Hematopoietic multipotent progenitor cell treated with erythropoietin and hydrocortisone succinate and interleukin-3 and kit ligand, for 15 days (in vitro differentiated cells): ENCODE results near the gene PUSL1.

Experiments used
- DNase-seq: peaks from one replicate; pipeline ENCODE4 v3.0.0-alpha.2; 2015; ENCODE audit warnings: low spot score

PUSL1 gene

DNA sequence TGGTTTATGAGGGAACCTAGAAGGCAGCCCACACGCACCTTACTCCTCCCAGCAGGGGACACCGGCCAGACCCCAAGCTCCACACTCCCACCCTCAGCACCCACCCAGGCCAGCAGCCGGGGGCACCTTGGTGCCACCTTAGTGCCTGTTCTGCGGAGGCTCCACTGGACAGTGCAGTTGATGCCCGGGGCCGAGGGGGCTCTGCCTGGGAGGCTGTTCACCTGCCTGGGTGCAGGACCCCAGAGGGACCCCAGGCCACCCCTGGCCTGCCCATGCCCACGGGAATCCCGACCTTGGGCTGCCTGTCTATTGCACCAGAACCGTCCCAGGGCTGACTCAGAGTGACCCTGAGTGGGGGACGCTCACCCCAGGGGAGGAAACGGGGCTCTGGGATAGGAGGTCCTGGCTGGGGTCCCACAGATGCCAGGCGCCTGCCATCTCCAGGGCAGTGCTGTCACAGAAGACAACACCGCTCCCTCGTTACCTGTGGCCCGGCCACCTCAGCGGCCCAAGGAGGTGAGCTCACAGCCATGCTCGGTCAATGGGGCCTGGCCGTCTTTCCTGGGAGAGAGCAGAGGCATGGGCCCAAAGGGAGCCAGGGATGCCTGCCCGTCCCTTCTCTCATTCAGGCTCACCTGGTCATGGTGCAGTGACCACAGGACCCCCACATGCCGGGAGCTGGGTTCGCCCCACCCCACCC, 27.5 kb upstream of the PUSL1 start:
- no peak for DNase-seq

- no peak for DNase-seq
Observed at GRCh38 chr1:1281533-1282321, 26.7 kb upstream of the PUSL1 start.

DNA sequence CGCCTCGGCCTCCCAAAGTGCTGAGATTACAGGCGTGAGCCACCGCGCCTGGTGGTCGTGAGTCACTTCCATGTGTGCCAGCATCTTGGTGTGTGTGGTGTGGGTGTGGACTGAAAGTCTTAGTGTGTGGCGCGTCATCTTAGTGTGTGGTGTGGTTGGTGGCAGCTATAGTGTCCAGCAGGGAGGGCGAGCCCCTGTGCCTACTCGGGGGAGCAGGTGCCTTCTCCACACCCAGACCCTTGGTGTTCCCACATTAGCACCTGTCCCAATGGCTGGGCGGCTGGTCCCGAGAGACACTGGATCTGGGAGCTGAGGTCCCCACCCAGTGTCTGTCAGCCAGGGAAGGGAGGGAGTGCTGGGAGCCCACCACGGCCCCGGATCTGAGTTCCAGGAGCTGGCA, 25.4 kb upstream of the PUSL1 start:
- DNase-seq, result no peak

DNA sequence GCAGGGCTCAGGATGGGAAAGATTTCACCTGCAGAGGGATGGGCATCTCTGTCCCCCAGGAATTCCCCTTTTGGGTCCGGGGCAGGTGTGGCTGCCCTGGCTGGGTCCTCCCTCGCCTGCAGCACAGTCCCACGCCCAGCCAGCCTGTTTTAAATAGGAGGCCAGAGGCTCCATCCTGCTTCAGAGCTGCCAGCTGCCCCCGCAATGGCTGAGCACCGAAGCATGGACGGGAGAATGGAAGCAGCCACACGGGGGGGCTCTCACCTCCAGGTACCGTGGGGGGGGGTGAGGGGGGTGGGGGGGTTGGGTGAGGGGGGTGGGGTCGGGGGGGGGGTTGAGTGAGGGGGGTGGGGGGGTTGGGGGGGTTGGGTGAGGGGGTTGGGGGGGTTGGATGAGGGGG, 24.6 kb upstream of the PUSL1 start:
- no peak for DNase-seq

GRCh38 chr1:1284221-1285101, 23.9 kb upstream of the PUSL1 start:
- no peak for DNase-seq

DNA sequence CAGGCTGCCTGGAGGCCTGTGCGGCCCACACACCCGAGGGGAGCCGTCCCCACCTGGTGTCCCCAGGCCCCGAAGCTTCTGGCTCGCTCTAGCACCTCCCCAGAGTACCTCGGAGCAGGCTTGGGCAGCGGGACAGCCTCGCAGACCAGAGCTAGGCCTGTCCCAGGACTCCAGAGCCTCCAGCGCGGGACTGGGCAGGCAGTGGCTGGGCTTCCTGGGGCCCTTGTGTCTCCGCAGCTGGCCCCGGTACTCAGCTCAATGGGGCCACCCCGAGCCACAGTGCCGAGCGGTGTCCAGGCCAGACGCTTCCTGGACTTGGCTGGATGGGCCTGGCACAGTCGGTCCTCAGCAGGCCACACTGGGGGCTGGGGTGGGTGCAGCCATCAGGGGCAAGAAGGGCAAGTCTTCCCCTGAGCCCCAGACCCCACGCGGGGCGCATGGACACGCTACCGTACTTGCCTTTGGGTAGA, 23.3 kb upstream of the PUSL1 start:
- no peak for DNase-seq

DNA sequence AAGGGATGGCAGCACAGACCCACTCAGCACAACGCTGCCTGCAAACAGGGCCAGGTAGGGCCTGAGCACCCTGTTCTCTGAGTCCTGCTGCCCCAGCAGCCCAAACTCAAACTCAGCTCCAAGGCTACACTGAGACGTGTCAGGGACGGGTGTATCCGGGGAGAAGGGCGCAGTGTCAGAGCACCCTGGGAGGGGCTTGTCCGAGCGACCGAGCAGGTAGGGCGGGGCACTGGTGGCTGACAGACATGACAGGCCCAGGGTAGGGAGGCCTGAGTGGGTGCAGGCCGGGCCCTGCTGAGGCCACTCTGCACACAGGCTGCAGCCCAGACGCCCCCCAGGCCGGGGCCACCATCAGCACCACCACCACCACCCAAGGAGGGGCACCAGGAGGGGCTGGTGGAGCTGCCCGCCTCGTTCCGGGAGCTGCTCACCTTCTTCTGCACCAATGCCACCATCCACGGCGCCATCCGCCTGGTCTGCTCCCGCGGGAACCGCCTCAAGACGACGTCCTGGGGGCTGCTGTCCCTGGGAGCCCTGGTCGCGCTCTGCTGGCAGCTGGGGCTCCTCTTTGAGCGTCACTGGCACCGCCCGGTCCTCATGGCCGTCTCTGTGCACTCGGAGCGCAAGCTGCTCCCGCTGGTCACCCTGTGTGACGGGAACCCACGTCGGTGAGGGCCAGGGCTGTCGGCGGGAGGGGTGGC, 22.6 kb upstream of the PUSL1 start:
- no peak for DNase-seq

- no peak for DNase-seq
Observed at GRCh38 chr1:1286313-1287261, 21.8 kb upstream of the PUSL1 start.

- DNase-seq, result no peak
Observed at GRCh38 chr1:1287288-1288110, 20.9 kb upstream of the PUSL1 start.

GRCh38 chr1:1290238-1290731, 18.1 kb upstream of the PUSL1 start:
- DNase-seq, result peak; percentile 49

DNA sequence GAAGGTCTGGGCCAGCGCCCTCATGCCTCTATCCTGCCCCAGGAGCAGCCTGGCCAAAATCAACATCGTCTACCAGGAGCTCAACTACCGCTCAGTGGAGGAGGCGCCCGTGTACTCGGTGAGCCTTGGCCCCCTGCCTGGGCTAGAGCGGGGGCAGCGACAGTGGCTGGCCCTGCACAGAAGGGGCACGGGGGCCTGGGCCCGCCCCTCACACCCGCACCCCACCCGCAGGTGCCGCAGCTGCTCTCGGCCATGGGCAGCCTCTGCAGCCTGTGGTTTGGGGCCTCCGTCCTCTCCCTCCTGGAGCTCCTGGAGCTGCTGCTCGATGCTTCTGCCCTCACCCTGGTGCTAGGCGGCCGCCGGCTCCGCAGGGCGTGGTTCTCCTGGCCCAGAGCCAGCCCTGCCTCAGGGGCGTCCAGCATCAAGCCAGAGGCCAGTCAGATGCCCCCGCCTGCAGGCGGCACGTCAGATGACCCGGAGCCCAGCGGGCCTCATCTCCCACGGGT, 17.3 kb upstream of the PUSL1 start:
- DNase-seq, result no peak

DNA sequence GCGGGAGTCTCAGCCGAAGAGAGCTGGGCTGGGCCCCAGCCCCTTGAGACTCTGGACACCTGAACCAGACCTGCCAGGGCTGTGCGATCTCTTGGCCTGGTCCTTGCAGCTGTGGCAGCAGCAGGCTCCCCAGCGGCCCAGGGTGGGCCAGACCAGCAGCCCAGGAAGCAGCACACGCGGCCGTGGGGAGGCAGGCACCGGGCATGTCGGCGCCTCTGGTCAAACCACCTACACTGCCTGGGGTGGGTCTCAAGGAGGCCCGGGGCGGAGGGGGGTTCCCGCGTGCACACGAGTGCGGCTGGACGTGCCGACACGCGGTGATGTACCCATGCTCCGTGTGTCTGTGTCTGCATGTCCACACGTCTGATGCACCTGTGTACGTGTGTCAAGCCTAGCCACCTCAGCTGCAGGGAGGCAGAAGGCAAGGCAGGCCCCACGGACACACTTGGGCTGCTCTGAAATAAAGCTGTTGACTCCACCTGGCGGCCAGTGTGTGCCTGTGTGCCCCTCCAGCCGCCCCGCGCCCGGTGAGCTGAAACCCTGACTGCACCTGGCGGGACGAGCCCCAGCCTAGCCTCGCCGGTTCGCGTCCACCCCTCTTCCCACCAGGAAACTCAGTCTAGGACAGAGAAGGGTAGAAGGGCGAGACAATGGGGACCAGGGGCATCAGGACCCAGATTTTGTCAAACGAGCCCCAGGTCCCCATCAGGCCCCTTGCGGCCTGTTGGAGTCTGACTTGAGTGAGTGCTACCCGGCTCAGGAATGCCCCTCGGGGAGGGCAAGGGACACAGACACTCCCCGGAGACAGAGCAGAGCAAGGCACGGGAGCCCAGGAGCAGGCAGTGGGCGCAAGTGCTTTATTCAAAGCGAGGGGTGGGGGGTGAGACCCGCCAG, 16.6 kb upstream of the PUSL1 start:
- peak; percentile 56 for DNase-seq

DNA sequence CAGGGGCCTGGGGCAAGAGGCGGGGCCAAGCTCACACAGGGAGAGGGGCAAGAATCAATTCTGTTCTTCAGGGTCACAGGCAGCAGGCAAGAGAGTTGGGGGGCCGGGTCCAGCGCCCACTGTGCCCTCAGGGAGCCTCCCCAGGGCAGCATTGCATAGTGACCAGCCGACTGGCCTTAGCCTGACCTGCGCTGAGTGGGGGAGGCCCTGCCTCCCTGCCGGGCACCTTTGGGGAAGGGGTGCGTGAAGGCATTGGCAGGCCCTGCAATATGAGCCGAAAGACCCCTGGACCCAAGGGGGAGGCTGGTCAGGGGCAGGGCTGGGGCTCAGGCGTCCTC, 16.0 kb upstream of the PUSL1 start:
- DNase-seq, result no peak

GRCh38 chr1:1292851-1293250, 15.5 kb upstream of the PUSL1 start:
- DNase-seq, result no peak

DNA sequence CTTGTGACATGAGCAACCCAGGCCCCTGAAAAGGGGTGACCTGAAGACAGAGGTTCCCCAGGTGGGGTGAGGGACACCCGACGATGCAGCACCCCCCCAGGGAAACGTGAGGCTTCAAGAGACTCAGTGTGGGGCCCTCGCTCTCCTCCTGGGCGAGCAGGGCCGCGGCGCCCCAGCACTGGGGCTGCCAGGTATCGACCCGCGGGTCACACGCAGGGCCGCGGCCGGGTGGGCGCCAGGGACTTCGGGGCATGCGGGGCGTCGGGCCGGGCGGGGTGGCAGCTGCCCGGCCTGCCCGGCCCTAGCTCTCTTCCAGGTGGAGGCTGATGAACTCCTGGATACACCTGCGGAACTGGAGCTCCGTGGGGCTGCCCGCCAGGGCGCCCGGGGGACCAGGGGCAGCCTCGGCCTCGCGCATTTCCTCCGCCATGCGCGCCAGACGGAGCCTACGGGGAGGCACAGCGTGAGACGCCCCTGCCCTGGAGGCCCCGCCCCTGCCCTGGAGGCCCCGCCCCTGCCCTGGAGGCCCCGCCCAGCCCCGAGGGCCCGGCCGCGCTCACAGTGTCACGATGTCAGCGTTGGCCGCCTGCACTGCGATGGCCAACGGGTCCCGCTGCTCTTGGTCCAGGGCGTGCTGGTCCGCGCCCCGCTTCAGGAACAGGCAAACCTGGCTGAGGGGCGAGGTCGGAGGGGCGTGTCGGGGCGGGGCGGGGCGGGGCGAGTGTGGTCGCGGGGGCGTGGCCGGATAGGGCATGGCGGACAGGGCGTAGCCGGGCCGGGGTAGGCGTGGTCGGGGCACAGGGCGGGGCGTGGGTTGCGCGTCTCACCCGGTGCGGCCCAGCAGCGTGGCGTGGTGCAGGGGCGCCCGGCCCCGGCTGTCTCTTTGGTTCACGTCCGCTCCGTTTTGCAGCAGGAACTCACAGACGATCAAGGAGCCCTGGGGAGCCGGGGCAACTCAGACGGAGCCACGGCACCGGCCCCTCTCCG, 14.8 kb upstream of the PUSL1 start:
- no peak for DNase-seq

DNA sequence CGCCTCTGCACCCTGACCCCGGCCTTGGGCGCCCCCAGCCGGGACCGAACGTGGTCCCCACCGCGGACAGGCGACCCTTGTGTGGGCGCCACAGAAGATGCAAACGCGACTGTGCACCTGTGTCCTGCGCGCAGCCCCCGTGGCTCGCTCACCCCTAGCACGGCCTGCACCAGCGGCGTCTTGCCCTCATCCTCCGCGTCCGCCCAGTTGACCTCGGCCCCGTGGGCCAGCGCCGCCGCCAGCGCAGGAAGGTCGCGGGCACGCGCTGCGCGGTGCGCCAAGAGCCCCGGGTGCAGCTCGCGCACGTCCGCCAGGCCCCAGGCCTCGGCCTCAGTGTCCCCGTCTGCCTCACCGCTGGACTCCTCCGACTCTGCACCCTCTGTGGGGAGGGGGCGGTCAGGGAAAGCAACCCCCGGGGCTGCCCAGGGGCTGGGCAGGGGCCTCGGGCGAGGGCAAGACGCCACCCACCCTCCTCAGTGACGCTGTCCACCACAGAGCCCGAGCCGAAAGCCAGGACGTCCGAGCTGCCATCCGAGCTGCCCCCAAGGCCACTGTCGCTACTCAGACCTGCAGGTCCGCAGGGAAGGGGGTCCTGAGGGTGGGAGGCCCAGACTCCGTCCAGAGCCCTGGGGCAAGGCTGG, 14.0 kb upstream of the PUSL1 start:
- no peak for DNase-seq
